AG04450 (cell line): Measurements from ENCODE around the gene METTL13. TPM values are rescaled to one million over a fixed set of nuclear protein-coding genes. Genes with fewer than 3 reads are reported as not detected.

Experiments
- CTCF ChIA-PET: fragments of 300-600, 350-600 bp; formaldehyde crosslinking; extraction: SDS; loops from one replicate; lab custom pipeline; 2022; ENCODE audit warnings: antibody characterized with exemption, inconsistent platforms; lab: Charles Lee
- POLR2A ChIA-PET: fragments of 350-600 bp; formaldehyde crosslinking; extraction: SDS; loops from one replicate; lab custom pipeline; 2021; ENCODE audit warnings: antibody characterized with exemption, inconsistent platforms; lab: Yijun Ruan, JAX
- DNase-seq: peaks from one replicate; pipeline ENCODE4 v3.0.0-alpha.2; 2011; ENCODE audit warnings: low read depth, low spot score
- H3K27ac ChIP-seq: one replicate; pipeline ENCODE4 v1.5.1; 2012; ENCODE audit warnings: low read depth, low read length, control low read depth
- H3K27me3 ChIP-seq: one replicate; pipeline ENCODE4 v1.6.0; 2012; ENCODE audit warnings: low read length; ENCODE audit not compliant: control insufficient read depth, insufficient read depth
- H3K4me3 ChIP-seq: 2 replicates; pipeline ENCODE4 v1.5.1; 2011; ENCODE audit warnings: mild to moderate bottlenecking, low read depth, low read length, control low read depth
- H3K9me3 ChIP-seq: 2 replicates; pipeline ENCODE4 v1.5.1; 2012; ENCODE audit warnings: low read length; ENCODE audit not compliant: control insufficient read depth, insufficient read depth
- CTCF ChIP-seq: IDR thresholded peaks from 2 replicates; pipeline ENCODE4 v1.5.1; 2011; ENCODE audit warnings: low read depth, low read length, control low read depth, inconsistent platforms
- polyA plus RNA-seq: library from polyadenylated mRNA; depleted of rRNA; stranded (reverse); fragments of >200 nt; gene quantifications from 2 replicates; pipeline ENCODE4 v1.2.3, GENCODE V29; 2011

METTL13 gene
- polyA plus RNA-seq, 1 experiment: 32.0 TPM

- ChIA-PET CTCF (interaction anchor here (0.6 to 9.7 kb wide), 41 partner anchors 8 to 649 kb away, joined by 3 to 484 read pairs (median 5); partner anchors contain the start of genes DNM3 and METTL13), POLR2A (interaction anchor here (0.6 to 1.1 kb wide), 2 partner anchors 16 to 59 kb away, joined by 3 to 4 read pairs; partner anchors contain the start of gene VAMP4)
- TF ChIP-seq CTCF: peak; percentile 91
- Histone ChIP-seq H3K27me3 (no peaks in the 10 kb centered on the region), H3K9me3 (no peaks in the 10 kb centered on the region), H3K27ac (no peak overlapping the region), H3K4me3 (no peak overlapping the region)
- DNase-seq: no peak
Measured at GRCh38 chr1:171801487-171801891, 20.0 kb downstream of the METTL13 start.

GRCh38 chr1:171802207-171802606 lies 20.7 kb downstream of the METTL13 start:
- TF ChIP-seq CTCF: no peak
- no peaks in the 10 kb centered on the region for H3K9me3 ChIP-seq
- no peak for DNase-seq
- ChIA-PET CTCF (interaction anchor here (0.6 to 9.7 kb wide), 35 partner anchors 9 to 649 kb away, joined by 3 to 484 read pairs (median 4); partner anchors contain the start of gene DNM3), POLR2A (interaction anchor here (0.6 kb wide), 1 partner anchor 15 kb away, joined by 3 read pairs; no protein-coding TSS in a partner anchor)
- H3K27me3 ChIP-seq: no peaks in the 10 kb centered on the region
- H3K27ac ChIP-seq: no peak overlapping the region
- no peak overlapping the region for H3K4me3 ChIP-seq

- peak overlapping the region; percentile 49 for H3K27ac ChIP-seq
- H3K4me3 ChIP-seq: no peak overlapping the region
- no peaks in the 10 kb centered on the region for H3K9me3 ChIP-seq
- no peak for TF ChIP-seq CTCF
- H3K27me3 ChIP-seq: no peaks in the 10 kb centered on the region
- peak; percentile 37 for DNase-seq
- CTCF ChIA-PET: interaction anchor here (0.8 to 9.7 kb wide), 15 partner anchors 10 to 916 kb away, joined by 3 to 484 read pairs (median 5); no protein-coding TSS in a partner anchor
- POLR2A ChIA-PET: no interaction called here
Measured at GRCh38 chr1:171803045-171803444, 21.6 kb downstream of the METTL13 start.

- Histone ChIP-seq H3K9me3 (no peaks in the 10 kb centered on the region), H3K27ac (no peak overlapping the region), H3K27me3 (no peaks in the 10 kb centered on the region), H3K4me3 (no peak overlapping the region)
- no peak for TF ChIP-seq CTCF
- ChIA-PET POLR2A (no interaction called here), CTCF (interaction anchor here (0.9 to 9.7 kb wide), 8 partner anchors 18 to 916 kb away, joined by 3 to 484 read pairs (median 3); no protein-coding TSS in a partner anchor)
- DNase-seq: no peak
Measured at GRCh38 chr1:171803461-171804022, 22.1 kb downstream of the METTL13 start.
